ENCODE results near the gene OR2T2.
"Not testable (repeated sequence)": the region's sequence is repeated elsewhere in the genome, so short reads cannot be mapped to it uniquely, and the experiment has no call there.

- TF ChIP-seq POLR2A (IDR thresholded peaks at IDR 0.05; ENCODE audit: low read depth, low read length); TAF1 (IDR thresholded peaks at IDR 0.05; ENCODE audit: borderline replicate concordance, low read depth, low read length): not testable (repeated sequence)
Measured at GRCh38 chr1:248456635-248457034, 11.2 kb downstream of the OR2T2 start.

Measured in GM12892 (cell line).